HCT116 (cell line): ENCODE results near the gene GABRB3. TPM values are rescaled to one million over a fixed set of nuclear protein-coding genes. Genes with fewer than 3 reads are reported as not detected.

ENCODE experiments used
- ATAC-seq: fragments of 200-7000 bp; cut with Tn5 transposase; 2 replicates; pipeline ENCODE4 v1.9.1; 2020; ENCODE audit warnings: mild to moderate bottlenecking, moderate library complexity
- BruUV-seq: library from RNA; stranded (reverse); fragments of 400-500 nt; replicated peaks from 2 replicates; lab custom pipeline; 2021; lab: Mats Ljungman, UMichigan
- CTCF ChIA-PET: fragments of 300-600 bp; sonication (Branson Sonifier 250); formaldehyde crosslinking; loops from one replicate; lab custom pipeline; 2021; ENCODE audit warnings: antibody characterized with exemption; lab: Charles Lee
- POLR2A ChIA-PET: fragments of 300-600, 350-600 bp; sonication (Branson Sonifier 250); formaldehyde crosslinking; loops from one replicate; lab custom pipeline; 2021; ENCODE audit warnings: antibody characterized with exemption; lab: Charles Lee
- RAD21 ChIA-PET, 2 experiments: fragments of 300-600 bp; sonication (Branson Sonifier 250); formaldehyde crosslinking; loops; one replicate each; lab custom pipeline; 2023; ENCODE audit warnings: low total read pairs in 2 of 2; ENCODE audit not compliant: uncharacterized antibody in 2 of 2, unreplicated experiment in 2 of 2, low non-redundant PET in 1 of 2; lab: Charles Lee
- DNase-seq: peaks from one replicate; pipeline ENCODE4 v3.0.0-alpha.2; 2010; ENCODE audit warnings: low read depth, low spot score
- H2AFZ ChIP-seq: fragments of 200-600 bp; shearing (Covaris generic), sonication (generic); 2 replicates; pipeline ENCODE4 v1.6.1; 2017; ENCODE audit warnings: low read depth, mixed run types, mixed read lengths, antibody characterized with exemption, low read length; ENCODE audit not compliant: poor library complexity, severe bottlenecking
- H3K27ac ChIP-seq: 2 replicates; pipeline ENCODE4 v1.5.1; 2012; ENCODE audit warnings: low read depth, low read length
- H3K27me3 ChIP-seq: fragments of 200-600 bp; sonication (generic); 2 replicates; pipeline ENCODE4 v1.6.1; 2016; ENCODE audit warnings: mixed run types, low read length, mixed read lengths; ENCODE audit not compliant: insufficient read depth
- H3K36me3 ChIP-seq, 2 experiments: fragments of 200-500 bp in 1 of 2; fragments of 200-600 bp in 1 of 2; sonication (Bioruptor generic) in 1 of 2; sonication (generic) in 1 of 2; 2 replicates each; pipeline versions ENCODE4 v1.5.1 to v1.6.1; 2014 to 2016; ENCODE audit warnings: low read length in 2 of 2, inconsistent platforms in 1 of 2, mixed read lengths in 1 of 2, mixed run types in 1 of 2; ENCODE audit not compliant: insufficient read depth in 2 of 2, control insufficient read depth in 1 of 2
- H3K4me1 ChIP-seq, 2 experiments: fragments of 200-600 bp in 1 of 2; sonication (generic) in 1 of 2; 2 replicates each; pipeline versions ENCODE4 v1.5.1 to v1.6.1; 2012 to 2017; ENCODE audit warnings: low read length in 2 of 2, inconsistent platforms in 1 of 2, mild to moderate bottlenecking in 1 of 2, mixed read lengths in 1 of 2, mixed run types in 1 of 2, moderate library complexity in 1 of 2; ENCODE audit not compliant: insufficient read depth in 2 of 2, control insufficient read depth in 1 of 2
- H3K4me2 ChIP-seq: fragments of 200-600 bp; sonication (generic); 2 replicates; pipeline ENCODE4 v1.6.1; 2017; ENCODE audit warnings: mixed run types, low read length, mixed read lengths
- H3K4me3 ChIP-seq, 2 experiments: fragments of 200-600 bp in 1 of 2; sonication (generic) in 1 of 2; replicated peaks in 1 of 2; 2 replicates each; pipeline ENCODE4 v1.5.1; 2011 to 2016; ENCODE audit warnings: low read length in 2 of 2, control low read depth in 1 of 2, low read depth in 1 of 2, mild to moderate bottlenecking in 1 of 2, mixed read lengths in 1 of 2, mixed run types in 1 of 2
- H3K79me2 ChIP-seq: fragments of 200-600 bp; sonication (generic); 2 replicates; pipeline ENCODE4 v1.6.1; 2017; ENCODE audit warnings: mild to moderate bottlenecking, mixed run types, low read length, moderate library complexity, mixed read lengths; ENCODE audit not compliant: insufficient read depth
- H3K9ac ChIP-seq: fragments of 200-600 bp; sonication (generic); 2 replicates; pipeline ENCODE4 v1.6.1; 2016; ENCODE audit warnings: low read length, mixed read lengths
- H3K9me2 ChIP-seq: fragments of 200-600 bp; sonication (generic), shearing (Covaris generic); 2 replicates; pipeline ENCODE4 v1.6.1; 2017; ENCODE audit warnings: mixed run types, mild to moderate bottlenecking, moderate library complexity; ENCODE audit not compliant: insufficient read depth
- H3K9me3 ChIP-seq, 2 experiments: fragments of 200-500 bp in 1 of 2; fragments of 200-600 bp in 1 of 2; sonication (Bioruptor generic) in 1 of 2; sonication (generic) in 1 of 2; 2 replicates each; pipeline ENCODE4 v1.6.1; 2014 to 2017; ENCODE audit warnings: low read length in 2 of 2, mixed read lengths in 2 of 2, inconsistent platforms in 1 of 2, low read depth in 1 of 2, mild to moderate bottlenecking in 1 of 2, mixed run types in 1 of 2, moderate library complexity in 1 of 2; ENCODE audit not compliant: control insufficient read depth in 1 of 2, insufficient read depth in 1 of 2
- H4K20me1 ChIP-seq: fragments of 200-600 bp; sonication (generic), shearing (Covaris generic); 2 replicates; pipeline ENCODE4 v1.6.1; 2017; ENCODE audit warnings: mixed run types, mild to moderate bottlenecking, moderate library complexity; ENCODE audit not compliant: insufficient read depth
- CBX3 ChIP-seq: IDR thresholded peaks from 2 replicates; pipeline ENCODE4 v1.6.1; 2012; ENCODE audit warnings: low read depth
- CEBPB ChIP-seq: IDR thresholded peaks from 2 replicates; pipeline ENCODE4 v1.6.1; 2012; ENCODE audit warnings: low read depth
- ELF1 ChIP-seq: IDR thresholded peaks from 2 replicates; pipeline ENCODE4 v1.6.1; 2012; ENCODE audit warnings: low read depth, borderline replicate concordance
- EZH2 ChIP-seq: fragments of 200-600 bp; sonication (generic); IDR thresholded peaks from 2 replicates; pipeline ENCODE4 v1.6.1; 2017; ENCODE audit warnings: antibody characterized with exemption, mixed run types
- EZH2phosphoT487 ChIP-seq: fragments of 200-600 bp; IDR thresholded peaks from 2 replicates; pipeline ENCODE4 v1.6.1; 2018; ENCODE audit warnings: antibody characterized with exemption, borderline replicate concordance
- POLR2A ChIP-seq: IDR thresholded peaks from 2 replicates; pipeline ENCODE4 v1.7.0; 2011; ENCODE audit warnings: borderline replicate concordance; ENCODE audit not compliant: insufficient read depth, insufficient read length; ENCODE audit errors: extremely low read depth
- SP1 ChIP-seq: IDR thresholded peaks from 2 replicates; pipeline ENCODE4 v1.6.1; 2012; ENCODE audit warnings: low read depth
- SRF ChIP-seq: IDR thresholded peaks from 2 replicates; pipeline ENCODE4 v1.6.1; 2012; ENCODE audit warnings: low read depth
- ZFX ChIP-seq: fragments of 450-650 bp; IDR thresholded peaks from 2 replicates; pipeline ENCODE4 v1.6.1; 2017
- ZNF274 ChIP-seq: fragments of 200-500 bp; sonication (Bioruptor generic); IDR thresholded peaks from 2 replicates; pipeline ENCODE4 v1.6.1; 2014; ENCODE audit warnings: mild to moderate bottlenecking, low read depth, low read length, inconsistent platforms
- intact Hi-C: fragments of 100-400 bp; cut with micrococcal nuclease; formaldehyde crosslinking; loops from 2 replicates; pipeline ENCODE4 v1.10.0; 2022
- total RNA-seq: library from RNA; stranded (reverse); gene quantifications from one replicate; pipeline ENCODE4 v1.2.1, GENCODE V29; 2021; ENCODE audit not compliant: unreplicated experiment
- TF ChIP-seq, protein P1 (sequence below): IDR thresholded peaks from 2 replicates; pipeline ENCODE4 v1.6.1; 2012; ENCODE audit warnings: low read depth
- TF ChIP-seq, protein P2 (sequence below): IDR thresholded peaks from 2 replicates; pipeline ENCODE4 v1.6.1; 2012
- TF ChIP-seq, protein P3 (sequence below), 3 experiments: fragments of 200-600 bp in 1 of 3; sonication (generic) in 1 of 3; IDR thresholded peaks in 2 of 3; conservative IDR thresholded peaks in 1 of 3; 2 replicates each; pipeline ENCODE4 v1.5.1; 2012 to 2017; ENCODE audit warnings: low read depth in 2 of 3, low read length in 2 of 3, antibody characterized with exemption in 1 of 3, borderline replicate concordance in 1 of 3, control low read depth in 1 of 3, mild to moderate bottlenecking in 1 of 3, mixed read lengths in 1 of 3, mixed run types in 1 of 3, moderate library complexity in 1 of 3; ENCODE audit not compliant: insufficient read depth in 1 of 3

The GABRB3 gene
- total RNA-seq, 1 experiment from 2014 or later = 0.52 TPM

DNA sequence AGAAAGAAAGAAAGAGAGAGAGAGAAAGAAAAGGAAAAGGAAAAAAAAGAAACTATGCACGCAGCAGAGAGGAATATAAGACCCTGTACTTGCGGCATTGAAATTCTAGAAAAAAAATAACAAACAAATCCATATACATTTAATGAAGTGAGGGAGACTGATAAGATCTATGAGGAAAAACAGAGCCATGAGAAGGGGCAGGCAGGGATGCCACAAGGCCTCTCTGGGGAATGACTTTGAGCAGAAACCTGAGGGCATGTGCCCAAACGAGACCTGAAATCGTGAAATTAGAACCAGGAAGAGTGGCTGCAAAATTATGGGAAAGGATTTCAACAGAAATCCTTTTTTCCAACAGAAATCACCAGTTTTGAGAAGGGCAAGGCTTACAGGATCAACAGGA, 98.4 kb downstream of the GABRB3 start:
- intact Hi-C loops = no loop called here
- Histone ChIP-seq H3K9me3 (peaks cover 26 to 50% of the 10 kb centered on the region in 2 experiments; a peak in 2 of 4 replicates), H4K20me1 (no peaks in the 10 kb centered on the region), H2AFZ (no peak overlapping the region), H3K79me2 (no peaks in the 10 kb centered on the region), H3K9ac (no peak overlapping the region), H3K36me3 (no peaks in the 10 kb centered on the region), H3K4me3 (no peak overlapping the region), H3K4me1 (no peaks in the 10 kb centered on the region), H3K9me2 (no peaks in the 10 kb centered on the region), H3K27me3 (no peaks in the 10 kb centered on the region), H3K4me2 (no peak overlapping the region), H3K27ac (no peak overlapping the region)
- RAD21 ChIA-PET = no interaction called here
- BruUV-seq = no TSS peak
- CTCF ChIA-PET = no interaction called here
- POLR2A ChIA-PET = no interaction called here
- no peak for ATAC-seq
- no peak for DNase-seq
- TF ChIP-seq, protein P1, sequence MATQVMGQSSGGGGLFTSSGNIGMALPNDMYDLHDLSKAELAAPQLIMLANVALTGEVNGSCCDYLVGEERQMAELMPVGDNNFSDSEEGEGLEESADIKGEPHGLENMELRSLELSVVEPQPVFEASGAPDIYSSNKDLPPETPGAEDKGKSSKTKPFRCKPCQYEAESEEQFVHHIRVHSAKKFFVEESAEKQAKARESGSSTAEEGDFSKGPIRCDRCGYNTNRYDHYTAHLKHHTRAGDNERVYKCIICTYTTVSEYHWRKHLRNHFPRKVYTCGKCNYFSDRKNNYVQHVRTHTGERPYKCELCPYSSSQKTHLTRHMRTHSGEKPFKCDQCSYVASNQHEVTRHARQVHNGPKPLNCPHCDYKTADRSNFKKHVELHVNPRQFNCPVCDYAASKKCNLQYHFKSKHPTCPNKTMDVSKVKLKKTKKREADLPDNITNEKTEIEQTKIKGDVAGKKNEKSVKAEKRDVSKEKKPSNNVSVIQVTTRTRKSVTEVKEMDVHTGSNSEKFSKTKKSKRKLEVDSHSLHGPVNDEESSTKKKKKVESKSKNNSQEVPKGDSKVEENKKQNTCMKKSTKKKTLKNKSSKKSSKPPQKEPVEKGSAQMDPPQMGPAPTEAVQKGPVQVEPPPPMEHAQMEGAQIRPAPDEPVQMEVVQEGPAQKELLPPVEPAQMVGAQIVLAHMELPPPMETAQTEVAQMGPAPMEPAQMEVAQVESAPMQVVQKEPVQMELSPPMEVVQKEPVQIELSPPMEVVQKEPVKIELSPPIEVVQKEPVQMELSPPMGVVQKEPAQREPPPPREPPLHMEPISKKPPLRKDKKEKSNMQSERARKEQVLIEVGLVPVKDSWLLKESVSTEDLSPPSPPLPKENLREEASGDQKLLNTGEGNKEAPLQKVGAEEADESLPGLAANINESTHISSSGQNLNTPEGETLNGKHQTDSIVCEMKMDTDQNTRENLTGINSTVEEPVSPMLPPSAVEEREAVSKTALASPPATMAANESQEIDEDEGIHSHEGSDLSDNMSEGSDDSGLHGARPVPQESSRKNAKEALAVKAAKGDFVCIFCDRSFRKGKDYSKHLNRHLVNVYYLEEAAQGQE = no peak
- TF ChIP-seq ZFX (no peak), POLR2A (no peak), CEBPB (no peak), EZH2 (no peak), EZH2phosphoT487 (no peak), ZNF274 (no peak), CBX3 (no peak), SRF (no peak), SP1 (no peak), ELF1 (no peak)
- TF ChIP-seq, protein P2, sequence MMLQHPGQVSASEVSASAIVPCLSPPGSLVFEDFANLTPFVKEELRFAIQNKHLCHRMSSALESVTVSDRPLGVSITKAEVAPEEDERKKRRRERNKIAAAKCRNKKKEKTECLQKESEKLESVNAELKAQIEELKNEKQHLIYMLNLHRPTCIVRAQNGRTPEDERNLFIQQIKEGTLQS = no peak
- TF ChIP-seq, protein P3, sequence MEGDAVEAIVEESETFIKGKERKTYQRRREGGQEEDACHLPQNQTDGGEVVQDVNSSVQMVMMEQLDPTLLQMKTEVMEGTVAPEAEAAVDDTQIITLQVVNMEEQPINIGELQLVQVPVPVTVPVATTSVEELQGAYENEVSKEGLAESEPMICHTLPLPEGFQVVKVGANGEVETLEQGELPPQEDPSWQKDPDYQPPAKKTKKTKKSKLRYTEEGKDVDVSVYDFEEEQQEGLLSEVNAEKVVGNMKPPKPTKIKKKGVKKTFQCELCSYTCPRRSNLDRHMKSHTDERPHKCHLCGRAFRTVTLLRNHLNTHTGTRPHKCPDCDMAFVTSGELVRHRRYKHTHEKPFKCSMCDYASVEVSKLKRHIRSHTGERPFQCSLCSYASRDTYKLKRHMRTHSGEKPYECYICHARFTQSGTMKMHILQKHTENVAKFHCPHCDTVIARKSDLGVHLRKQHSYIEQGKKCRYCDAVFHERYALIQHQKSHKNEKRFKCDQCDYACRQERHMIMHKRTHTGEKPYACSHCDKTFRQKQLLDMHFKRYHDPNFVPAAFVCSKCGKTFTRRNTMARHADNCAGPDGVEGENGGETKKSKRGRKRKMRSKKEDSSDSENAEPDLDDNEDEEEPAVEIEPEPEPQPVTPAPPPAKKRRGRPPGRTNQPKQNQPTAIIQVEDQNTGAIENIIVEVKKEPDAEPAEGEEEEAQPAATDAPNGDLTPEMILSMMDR (IDR thresholded peaks at IDR 0.05 in 2 of 3, conservative IDR thresholded peaks at IDR 0.05 in 1 of 3; ENCODE audit: borderline replicate concordance in 1 of 3, insufficient read depth in 1 of 3, low read depth in 2 of 3, low read length in 2 of 3) = no peak
